GM23248 (cell line): ENCODE results near the gene LYST.

Experiments used
- EZH2 ChIP-seq: fragments of 200-600 bp; sonication (generic); IDR thresholded peaks from 2 replicates; pipeline ENCODE4 v1.6.1; 2018; ENCODE audit warnings: antibody characterized with exemption, mild to moderate bottlenecking; ENCODE audit not compliant: insufficient read depth, poor library complexity, severe bottlenecking
- EZH2phosphoT487 ChIP-seq: fragments of 200-600 bp; sonication (generic); IDR thresholded peaks from 2 replicates; pipeline ENCODE4 v1.6.1; 2018; ENCODE audit warnings: antibody characterized with exemption, moderate library complexity, mild to moderate bottlenecking, low read depth; ENCODE audit not compliant: insufficient read depth

DNA sequence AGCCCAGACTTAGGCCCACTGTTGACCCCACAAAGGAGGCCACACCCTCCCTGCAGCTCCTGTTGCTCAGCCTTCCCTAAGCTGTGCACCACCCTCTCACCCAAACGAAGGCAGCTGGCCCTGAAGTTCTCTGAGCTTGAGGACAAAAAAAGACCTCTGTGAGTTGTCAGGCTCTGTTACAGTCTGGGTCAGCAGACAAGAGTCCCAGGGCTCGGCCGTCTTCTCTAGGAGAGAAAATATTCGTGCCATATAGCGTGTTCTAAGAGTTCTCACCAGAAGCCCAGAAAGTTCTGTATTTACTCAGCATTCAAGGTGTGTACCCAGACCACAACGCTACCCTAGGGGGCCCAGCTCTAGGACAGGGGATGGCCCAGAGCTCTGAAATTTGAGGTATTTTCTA is 25.5 kb upstream of the LYST start:
- no peak for TF ChIP-seq EZH2phosphoT487
- TF ChIP-seq EZH2, result no peak
